HG03460 (cell line): ENCODE measurements around the gene PLPP7.
"Not testable (repeated sequence)": the region's sequence is repeated elsewhere in the genome, so short reads cannot be mapped to it uniquely, and the experiment has no call there.

ENCODE experiments used
- ATAC-seq: cut with Tn5 transposase; IDR thresholded peaks from one replicate; pipeline ENCODE4 v1.9.1; 2021; ENCODE audit not compliant: unreplicated experiment

PLPP7 gene

GRCh38 chr9:131266266-131267229, 23.0 kb upstream of the PLPP7 start:
- ATAC-seq: no peak

GRCh38 chr9:131270171-131271015, 19.1 kb upstream of the PLPP7 start:
- no peak for ATAC-seq

- not testable (repeated sequence) for ATAC-seq
These were observed 18.6 kb upstream of the PLPP7 start for GRCh38 chr9:131271016-131271273.

GRCh38 chr9:131271506-131271931, 18.0 kb upstream of the PLPP7 start:
- no peak for ATAC-seq

GRCh38 chr9:131272212-131272611, 17.3 kb upstream of the PLPP7 start:
- no peak for ATAC-seq

- no peak for ATAC-seq
These were observed 16.2 kb upstream of the PLPP7 start for GRCh38 chr9:131273146-131273855.

GRCh38 chr9:131273856-131274673, 15.5 kb upstream of the PLPP7 start:
- no peak for ATAC-seq

GRCh38 chr9:131274674-131275331, 14.7 kb upstream of the PLPP7 start:
- no peak for ATAC-seq

GRCh38 chr9:131275332-131276093, 14.0 kb upstream of the PLPP7 start:
- no peak for ATAC-seq

- no peak for ATAC-seq
These were observed 13.2 kb upstream of the PLPP7 start, which contains the start of gene FAM78A for GRCh38 chr9:131276094-131276888. Gene FAM78A, minus strand, starts transcription at chr9:131276510. Its CDS starts 331 bp downstream, at chr9:131276179.

- no peak for ATAC-seq
These were observed 12.6 kb upstream of the PLPP7 start for GRCh38 chr9:131276891-131277286.

- no peak for ATAC-seq
These were observed 12.1 kb upstream of the PLPP7 start for GRCh38 chr9:131277287-131277909.

GRCh38 chr9:131277910-131278701, 11.4 kb upstream of the PLPP7 start:
- peak; percentile 28 for ATAC-seq

GRCh38 chr9:131278702-131279111, 10.8 kb upstream of the PLPP7 start:
- ATAC-seq: no peak

- ATAC-seq: no peak
These were observed 10.2 kb upstream of the PLPP7 start for GRCh38 chr9:131279196-131279862.

GRCh38 chr9:131279863-131280570, 9.5 kb upstream of the PLPP7 start:
- ATAC-seq: no peak
